H4 (cell line): ENCODE data around the gene AMZ1. TPM values are rescaled to one million over a fixed set of nuclear protein-coding genes. Genes with fewer than 3 reads are reported as not detected.
A peak's percentile ranks its signal among the peaks of the same experiment; 100 is the strongest.
"Not testable (repeated sequence)": the region's sequence is repeated elsewhere in the genome, so short reads cannot be mapped to it uniquely, and the experiment has no call there.

Source experiments
- DNase-seq: peaks from one replicate; pipeline ENCODE4 v3.0.0-alpha.2; 2015; ENCODE audit warnings: low spot score
- total RNA-seq: library from RNA; depleted of rRNA; stranded (reverse); fragments of >200 nt; shearing (Covaris generic); gene quantifications from 2 replicates; pipeline ENCODE4 v1.2.3, GENCODE V29; 2014

AMZ1 gene
- total RNA-seq, 1 experiment from 2014 or later: not detected

- no peak for DNase-seq
Observed at GRCh38 chr7:2691011-2691707, 3.2 kb downstream of the AMZ1 start.

GRCh38 chr7:2691932-2692439 lies 4.0 kb downstream of the AMZ1 start:
- DNase-seq: not testable (repeated sequence)

DNA sequence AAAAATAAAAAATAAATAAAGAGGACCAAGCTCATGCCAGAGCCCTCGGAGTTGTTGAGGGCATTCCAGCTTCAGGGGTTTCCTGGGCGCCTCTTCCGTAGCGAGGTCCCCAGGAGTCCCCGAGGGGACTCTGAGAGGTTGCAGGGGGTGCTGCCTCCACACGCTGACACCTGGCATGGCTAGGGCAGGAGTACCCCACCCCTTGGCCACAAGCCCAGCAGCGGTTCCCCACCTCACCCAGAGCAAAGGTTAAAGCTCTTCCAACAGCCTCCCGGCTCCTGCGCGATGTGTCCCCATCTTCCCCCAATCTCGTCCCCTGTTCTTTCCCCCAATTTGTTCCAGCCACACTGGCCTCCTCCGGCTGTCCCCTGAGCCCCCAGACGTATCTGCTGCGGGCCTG lies 4.5 kb downstream of the AMZ1 start:
- DNase-seq: no peak

- not testable (repeated sequence) for DNase-seq
Observed at GRCh38 chr7:2693420-2694121, 5.6 kb downstream of the AMZ1 start.

- not testable (repeated sequence) for DNase-seq
Observed at GRCh38 chr7:2694122-2694436, 6.1 kb downstream of the AMZ1 start.

- DNase-seq: no peak
Observed at GRCh38 chr7:2698581-2699288, 10.7 kb downstream of the AMZ1 start.

DNA sequence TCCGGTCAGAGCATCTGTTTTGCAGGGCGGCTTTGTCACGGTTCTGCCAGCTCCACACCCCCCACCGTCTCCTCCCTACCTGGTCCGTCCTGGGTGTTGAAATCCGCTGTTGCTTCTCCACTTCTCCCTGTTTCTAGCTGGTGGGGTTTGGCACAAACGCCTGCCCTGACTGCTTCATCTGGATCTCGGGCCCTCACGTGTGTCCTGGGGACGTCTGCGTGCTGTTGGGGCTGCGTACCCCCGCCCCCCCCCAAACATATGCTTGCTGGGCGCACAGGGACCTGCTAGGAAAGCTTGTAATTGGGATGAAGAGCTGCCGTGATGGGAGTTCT lies 11.3 kb downstream of the AMZ1 start:
- DNase-seq: no peak

DNA sequence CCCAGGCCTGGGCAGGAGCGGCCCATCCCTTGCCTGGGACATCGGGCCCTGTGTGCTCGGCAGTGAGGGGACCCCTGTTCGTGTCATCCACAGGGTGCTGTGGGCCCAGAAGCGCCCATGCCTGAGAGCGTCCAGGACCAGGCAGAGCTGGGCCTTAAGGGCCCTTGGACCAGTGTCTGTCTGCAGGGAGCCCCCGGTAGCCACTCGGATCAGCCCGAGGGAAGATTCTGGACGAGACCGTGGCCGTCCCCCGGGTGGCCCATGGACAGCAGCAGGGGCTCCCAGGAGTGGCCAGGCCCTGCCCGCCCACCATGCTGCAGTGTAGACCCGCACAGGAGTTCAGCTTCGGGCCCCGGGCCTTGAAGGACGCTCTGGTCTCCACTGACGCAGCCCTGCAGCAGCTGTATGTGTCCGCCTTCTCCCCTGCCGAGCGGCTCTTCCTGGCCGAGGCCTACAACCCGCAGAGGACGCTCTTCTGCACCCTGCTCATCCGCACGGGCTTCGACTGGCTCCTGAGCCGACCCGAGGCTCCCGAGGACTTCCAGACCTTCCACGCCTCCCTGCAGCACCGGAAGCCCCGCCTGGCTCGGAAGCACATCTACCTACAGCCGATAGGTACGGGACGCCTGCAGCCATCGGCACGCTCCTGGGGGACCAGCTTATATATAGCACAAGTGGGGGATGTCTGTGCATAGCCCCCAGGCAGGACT lies 12.3 kb downstream of the AMZ1 start:
- no peak for DNase-seq

- DNase-seq: no peak
Observed at GRCh38 chr7:2701424-2701823, 13.4 kb downstream of the AMZ1 start.

GRCh38 chr7:2701832-2702593 lies 14.0 kb downstream of the AMZ1 start:
- DNase-seq: no peak

GRCh38 chr7:2702594-2702957 lies 14.6 kb downstream of the AMZ1 start:
- DNase-seq: no peak

- no peak for DNase-seq
Observed at GRCh38 chr7:2705371-2706096, 17.5 kb downstream of the AMZ1 start.

DNA sequence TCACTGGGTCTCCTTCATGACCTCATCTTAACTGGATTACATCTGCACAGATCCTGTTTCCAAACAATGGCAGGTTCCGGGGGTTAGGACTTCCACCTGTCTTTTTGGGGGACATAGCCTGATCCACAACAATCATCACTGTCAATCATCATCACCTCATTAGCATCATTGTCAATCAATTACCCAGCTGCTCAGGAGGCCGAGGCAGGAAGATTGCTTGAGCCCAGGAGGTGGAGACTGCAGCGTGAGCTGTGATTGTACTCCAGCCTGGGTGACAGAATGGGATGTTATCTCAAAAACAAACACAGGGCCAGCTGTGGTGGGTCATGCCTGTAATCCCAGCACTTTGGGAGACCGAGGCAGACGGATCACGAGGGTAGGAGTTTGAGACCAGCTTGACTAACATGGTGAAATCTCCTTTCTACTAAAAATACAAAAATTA lies 18.7 kb downstream of the AMZ1 start:
- DNase-seq: no peak

- DNase-seq: no peak
Observed at GRCh38 chr7:2707481-2707880, 19.5 kb downstream of the AMZ1 start.

DNA sequence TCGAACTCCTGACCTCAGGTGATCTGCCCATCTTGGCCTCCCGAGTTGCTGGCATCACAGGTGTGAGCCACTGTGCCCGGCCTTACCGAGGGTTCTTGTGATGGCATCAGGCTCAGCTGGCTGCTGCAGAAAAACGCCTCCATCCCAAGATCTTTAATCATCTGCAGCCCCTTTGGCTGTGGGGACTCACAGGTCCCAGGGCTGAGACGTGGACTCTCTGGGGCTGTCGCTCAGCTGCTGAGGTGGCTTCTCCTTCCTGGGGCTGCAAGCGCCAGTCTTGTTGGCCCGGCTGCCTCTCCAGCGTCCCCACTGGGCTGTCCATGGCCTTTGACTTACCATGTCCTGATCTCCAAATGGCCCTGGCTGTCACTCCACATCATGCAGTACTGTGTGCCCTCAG lies 20.0 kb downstream of the AMZ1 start:
- DNase-seq: no peak

- no peak for DNase-seq
Observed at GRCh38 chr7:2708547-2709310, 20.7 kb downstream of the AMZ1 start.

DNA sequence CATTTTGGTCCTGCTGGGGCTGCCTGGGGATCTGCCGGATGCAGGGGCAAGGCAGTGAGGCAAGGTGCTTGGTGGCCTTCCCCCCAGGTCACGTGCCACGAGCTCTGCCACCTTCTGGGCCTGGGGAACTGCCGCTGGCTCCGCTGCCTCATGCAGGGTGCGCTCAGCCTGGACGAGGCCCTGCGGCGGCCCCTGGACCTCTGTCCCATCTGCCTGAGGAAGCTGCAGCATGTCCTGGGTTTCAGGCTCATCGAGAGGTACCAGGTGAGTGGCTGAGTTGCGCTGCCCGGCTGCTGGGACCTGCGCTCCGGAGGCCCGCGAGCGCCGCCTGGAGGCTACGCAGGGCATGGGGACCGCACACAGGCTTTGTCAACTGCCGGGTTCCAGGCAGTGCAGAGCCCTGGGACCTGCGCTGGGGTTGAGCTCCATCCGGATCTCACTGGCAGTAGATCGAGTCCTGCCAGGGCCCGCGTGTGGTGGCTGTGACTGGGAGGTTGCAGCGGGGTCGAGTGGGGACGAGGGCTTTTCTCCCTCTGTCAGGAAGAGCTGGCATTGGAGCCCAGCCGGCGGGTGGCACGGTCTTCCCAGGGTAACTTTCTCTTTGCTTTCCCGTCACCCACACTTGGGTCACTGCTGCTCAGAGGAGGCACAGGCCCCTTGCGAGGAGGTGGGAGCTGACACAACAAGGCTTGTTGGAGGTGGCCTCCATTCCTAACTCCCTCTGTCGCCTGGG lies 21.7 kb downstream of the AMZ1 start:
- peak; percentile 62 for DNase-seq

- DNase-seq: no peak
Observed at GRCh38 chr7:2710286-2710655, 22.3 kb downstream of the AMZ1 start.

- peak; percentile 69 for DNase-seq
Observed at GRCh38 chr7:2710901-2711551, 23.0 kb downstream of the AMZ1 start.
